Motor neuron (in vitro differentiated cells): ENCODE results near the gene MPDU1. TPM values are rescaled to one million over a fixed set of nuclear protein-coding genes. Genes with fewer than 3 reads are reported as not detected.
A peak's percentile ranks its signal among the peaks of the same experiment; 100 is the strongest.

Source experiments
- ATAC-seq, 8 experiments: fragments of 200-7000 bp; cut with Tn5 transposase; replicated peaks in 6 of 8; 2 replicates each; pipeline ENCODE4 v1.8.0; 2021; ENCODE audit warnings: mild to moderate bottlenecking in 8 of 8, moderate library complexity in 8 of 8
- H3K27ac ChIP-seq, 2 donors: fragments of 250-450 bp; sonication (Bioruptor Pico); 2 replicates each; pipeline ENCODE4 v1.9.0; 2021; ENCODE audit warnings: antibody characterized with exemption in 2 of 2, mild to moderate bottlenecking in 2 of 2, moderate library complexity in 1 of 2
- H3K4me1 ChIP-seq, 2 donors: fragments of 250-450 bp; sonication (Bioruptor Pico); replicated peaks in 1 of 2; 2 replicates each; pipeline ENCODE4 v1.6.1; 2021; ENCODE audit warnings: antibody characterized with exemption in 2 of 2, mild to moderate bottlenecking in 2 of 2, moderate library complexity in 1 of 2
- H3K4me3 ChIP-seq, 5 donors: fragments of 250-450 bp; sonication (Bioruptor Pico); 2 replicates each; pipeline ENCODE4 v1.9.0; 2021; ENCODE audit warnings: antibody characterized with exemption in 5 of 5, mild to moderate bottlenecking in 5 of 5, moderate library complexity in 4 of 5
- WGBS, 10 experiments: fragments of 450-650 bp; shearing (Covaris generic); methylation state at CpG; one replicate each; pipeline ENCODE4 v1.0.0; 2022; 5-methylcytosine and 5-hydroxymethylcytosine counted together
- in situ Hi-C, 9 experiments: fragments of 400-800 bp; cut with MboI; loops; one replicate each; pipeline ENCODE4 v1.15.0; 2021; ENCODE audit warnings: low sequenced_read_pairs in 9 of 9, low pct_unique_long_range_greater_than_20kb in 2 of 9; ENCODE audit not compliant: unreplicated experiment in 9 of 9
- total RNA-seq, 8 experiments: library from RNA; unstranded; fragments of 300-600 nt; gene quantifications; 2 replicates each; pipeline versions ENCODE4 v1.2.3 to v1.2.4, GENCODE V29; 2022

The MPDU1 gene
- 100 to 1,000 TPM in 1 of 8 experiments, 10 to 100 TPM in 7; 36.6 to 109 (median 71.4) TPM for total RNA-seq

GRCh38 chr17:7583253-7584109 lies at the start of gene MPDU1:
TSS of gene MPDU1 (plus strand) at chr17:7583852. CDS start at chr17:7583863, 11 bp downstream.
- peak within 1 kb of the TSS; percentile 99 for H3K27ac ChIP-seq
- H3K4me1 ChIP-seq = peaks cover 24 to 29% of the 10 kb centered on the region in 2 donors
- ATAC-seq = peak; percentile 35 to 86 (median 76)
- in situ Hi-C loops = no loop called here
- H3K4me3 ChIP-seq = peak within 1 kb of the TSS; percentile 63 to 75 (median 70)
- whole genome bisulfite sequencing, 10 experiments = 0 to 19% (median 1%) methylated on average over 5 to 39 of the region's 69 CpGs; no CpG with 5 or more reads in 4 of the 10 experiments

GRCh38 chr17:7538050-7538449 lies 45.6 kb upstream of the MPDU1 start:
- in situ Hi-C loops = no loop called here
- no peak for ATAC-seq
- WGBS, 10 experiments = 0 to 76% (median 33%) methylated on average over 1 to 3 of the region's 3 CpGs; no CpG with 5 or more reads in 3 of the 10 experiments
- Histone ChIP-seq H3K27ac (no peak overlapping the region), H3K4me1 (no peaks in the 10 kb centered on the region), H3K4me3 (no peak overlapping the region)

- Histone ChIP-seq H3K4me1 (no peaks in the 10 kb centered on the region), H3K27ac (no peak overlapping the region), H3K4me3 (no peak overlapping the region)
- in situ Hi-C loops = no loop called here
- 0 to 100% (median 46%) methylated on average over 1 to 7 of the region's 11 CpGs; no CpG with 5 or more reads in 2 of the 10 experiments for WGBS, 10 experiments
- ATAC-seq = no peak
These were observed 44.6 kb upstream of the MPDU1 start for GRCh38 chr17:7538891-7539545.

- ATAC-seq = no peak
- H3K4me1 ChIP-seq = no peaks in the 10 kb centered on the region
- in situ Hi-C loops = no loop called here
- no peak overlapping the region for H3K27ac ChIP-seq
- 68 to 100% (median 88%) methylated on average over 1 to 5 of the region's 9 CpGs; no CpG with 5 or more reads in 4 of the 10 experiments for WGBS, 10 experiments
- no peak overlapping the region for H3K4me3 ChIP-seq
These were observed 42.5 kb upstream of the MPDU1 start for GRCh38 chr17:7541074-7541621.

GRCh38 chr17:7544911-7545310 lies 38.7 kb upstream of the MPDU1 start:
- Histone ChIP-seq H3K27ac (no peak overlapping the region), H3K4me1 (peaks cover 0 to 7% of the 10 kb centered on the region in 2 donors), H3K4me3 (no peak overlapping the region)
- no peak for ATAC-seq
- in situ Hi-C loops = no loop called here
- 20 to 100% (median 68%) methylated on average over 1 to 5 of the region's 6 CpGs; no CpG with 5 or more reads in 2 of the 10 experiments for WGBS, 10 experiments

- in situ Hi-C loops = no loop called here
- Histone ChIP-seq H3K27ac (no peak within 1 kb of the TSS), H3K4me1 (peaks cover 0 to 7% of the 10 kb centered on the region in 2 donors), H3K4me3 (peak within 1 kb of the TSS in 4 of 5 donors; percentile 1 to 26 (median 14))
- ATAC-seq = peak; percentile 50 to 88 (median 74)
- WGBS, 10 experiments = 0 to 40% (median 8%) methylated on average over 1 to 3 of the region's 65 CpGs; no CpG with 5 or more reads in 5 of the 10 experiments
These were observed 34.9 kb upstream of the MPDU1 start, which contains the start of gene TNFSF12 for GRCh38 chr17:7548585-7549400. TSS of gene TNFSF12 (plus strand) at chr17:7549058. CDS start at chr17:7549154, 96 bp downstream.

- no peak overlapping the region for H3K4me3 ChIP-seq
- H3K4me1 ChIP-seq = peaks cover 0 to 7% of the 10 kb centered on the region in 2 donors
- peak; percentile 17 to 67 (median 52) for ATAC-seq
- no peak overlapping the region for H3K27ac ChIP-seq
- 17 to 92% (median 59%) methylated on average over 1 to 8 of the region's 20 CpGs; no CpG with 5 or more reads in 4 of the 10 experiments for WGBS, 10 experiments
- in situ Hi-C loops = loop anchor here in 1 of 9 experiments (25.0 kb wide), 1 partner anchor 512 kb away; the partner anchor contains the start of genes SLC16A11 and SLC16A13
These were observed 34.1 kb upstream of the MPDU1 start for GRCh38 chr17:7549401-7550055.

GRCh38 chr17:7550344-7550743 lies 33.3 kb upstream of the MPDU1 start:
- peaks cover 0 to 7% of the 10 kb centered on the region in 2 donors for H3K4me1 ChIP-seq
- H3K4me3 ChIP-seq = no peak overlapping the region
- no peak for ATAC-seq
- H3K27ac ChIP-seq = no peak overlapping the region
- in situ Hi-C loops = loop anchor here in 1 of 9 experiments (25.0 kb wide), 1 partner anchor 513 kb away; the partner anchor contains the start of genes SLC16A11 and SLC16A13
- 0 to 83% (median 57%) methylated on average over 1 to 3 of the region's 6 CpGs; no CpG with 5 or more reads in 5 of the 10 experiments for WGBS, 10 experiments

- H3K4me1 ChIP-seq = peaks cover 0 to 7% of the 10 kb centered on the region in 2 donors
- in situ Hi-C loops = loop anchor here in 1 of 9 experiments (25.0 kb wide), 1 partner anchor 514 kb away; the partner anchor contains the start of genes SLC16A11 and SLC16A13
- no peak overlapping the region for H3K27ac ChIP-seq
- H3K4me3 ChIP-seq = no peak overlapping the region
- ATAC-seq = no peak
- 50 to 90% (median 79%) methylated on average over 1 to 3 of the region's 4 CpGs; no CpG with 5 or more reads in 2 of the 10 experiments for WGBS, 10 experiments
These were observed 32.3 kb upstream of the MPDU1 start for GRCh38 chr17:7551396-7551795.

- WGBS, 10 experiments = 57 to 95% (median 80%) methylated on average over 1 to 6 of the region's 6 CpGs; no CpG with 5 or more reads in 1 of the 10 experiments
- Histone ChIP-seq H3K4me1 (peaks cover 3 to 7% of the 10 kb centered on the region in 2 donors), H3K4me3 (no peak overlapping the region), H3K27ac (no peak overlapping the region)
- ATAC-seq = no peak
- in situ Hi-C loops = loop anchor here in 1 of 9 experiments (25.0 kb wide), 1 partner anchor 515 kb away; the partner anchor contains the start of genes SLC16A11 and SLC16A13
These were observed 31.0 kb upstream of the MPDU1 start for GRCh38 chr17:7552621-7553051.

GRCh38 chr17:7553356-7553755 lies 30.3 kb upstream of the MPDU1 start:
- ATAC-seq = no peak
- 80% methylated on average over 1 of the region's 1 CpG; no CpG with 5 or more reads in 9 of the 10 experiments for WGBS, 10 experiments
- in situ Hi-C loops = loop anchor here in 1 of 9 experiments (25.0 kb wide), 1 partner anchor 516 kb away; the partner anchor contains the start of genes SLC16A11 and SLC16A13
- Histone ChIP-seq H3K27ac (no peak overlapping the region), H3K4me1 (peaks cover 6 to 11% of the 10 kb centered on the region in 2 donors), H3K4me3 (no peak overlapping the region)
